Smooth muscle cell (in vitro differentiated cells): ENCODE results near the gene FAM53A. TPM values are rescaled to one million over a fixed set of nuclear protein-coding genes. Genes with fewer than 3 reads are reported as not detected.
"Not testable (repeated sequence)": the region's sequence is repeated elsewhere in the genome, so short reads cannot be mapped to it uniquely, and the experiment has no call there.

Source experiments
- DNase-seq: peaks from one replicate; lab custom pipeline; 2025; ENCODE audit not compliant: unreplicated experiment; lab: John Stamatoyannopoulos, UW
- H2AFZ ChIP-seq: fragments of 200-600 bp; sonication (generic); 2 replicates; pipeline ENCODE4 v1.6.0; 2016; ENCODE audit warnings: antibody characterized with exemption, low read depth, mild to moderate bottlenecking
- H3F3A ChIP-seq: fragments of 200-600 bp; sonication (generic); 2 replicates; pipeline ENCODE4 v1.6.0; 2017; ENCODE audit warnings: antibody characterized with exemption, low read depth
- H3K27ac ChIP-seq: fragments of 200-600 bp; sonication (generic); 2 replicates; pipeline ENCODE4 v1.5.1; 2016; ENCODE audit warnings: low read depth, mild to moderate bottlenecking
- H3K27me3 ChIP-seq: fragments of 200-600 bp; sonication (generic); 2 replicates; pipeline ENCODE4 v1.6.1; 2016; ENCODE audit warnings: low read depth, mild to moderate bottlenecking
- H3K36me3 ChIP-seq: fragments of 200-600 bp; sonication (generic); 2 replicates; pipeline ENCODE4 v1.5.1; 2016; ENCODE audit warnings: low read depth
- H3K4me1 ChIP-seq: fragments of 200-600 bp; sonication (generic); 2 replicates; pipeline ENCODE4 v1.5.1; 2016; ENCODE audit warnings: low read depth
- H3K4me2 ChIP-seq: fragments of 200-600 bp; sonication (generic); 2 replicates; pipeline ENCODE4 v1.6.0; 2016; ENCODE audit warnings: mild to moderate bottlenecking
- H3K4me3 ChIP-seq: fragments of 200-600 bp; sonication (generic); 2 replicates; pipeline ENCODE4 v1.5.1; 2016; ENCODE audit warnings: mild to moderate bottlenecking
- H3K79me2 ChIP-seq: fragments of 200-600 bp; sonication (generic); 2 replicates; pipeline ENCODE4 v1.6.0; 2016; ENCODE audit warnings: low read depth, mild to moderate bottlenecking
- H3K9ac ChIP-seq: fragments of 200-600 bp; sonication (generic); 2 replicates; pipeline ENCODE4 v1.6.0; 2016; ENCODE audit warnings: low read depth
- H3K9me3 ChIP-seq: fragments of 200-600 bp; sonication (generic); replicated peaks from 2 replicates; pipeline ENCODE4 v1.5.1; 2016; ENCODE audit warnings: low read depth
- H4K20me1 ChIP-seq: fragments of 200-600 bp; sonication (generic); 2 replicates; pipeline ENCODE4 v1.6.0; 2016; ENCODE audit warnings: low read depth
- CTCF ChIP-seq: fragments of 200-600 bp; sonication (generic); IDR thresholded peaks from 2 replicates; pipeline ENCODE4 v1.5.1; 2017; ENCODE audit warnings: borderline replicate concordance, mild to moderate bottlenecking, antibody characterized with exemption; ENCODE audit not compliant: insufficient read depth, poor library complexity, severe bottlenecking
- WGBS: methylation state at CpG from one replicate; pipeline ENCODE4 v1.1.7; 2016; ENCODE audit warnings: low lambda C conversion rate; 5-methylcytosine and 5-hydroxymethylcytosine counted together
- polyA plus RNA-seq: library from polyadenylated mRNA; unstranded; fragments of >200 nt; fragmentation: Nextera tagmentation; extraction: Ambion mirVana; gene quantifications from 2 replicates; pipeline ENCODE4 v1.2.1, GENCODE V29; 2016
- total RNA-seq: library from RNA; depleted of rRNA; stranded (reverse); fragments of >200 nt; gene quantifications from 2 replicates; pipeline ENCODE4 v1.2.3, GENCODE V29; 2014

The FAM53A gene
- total and polyA plus RNA-seq, 2 experiments from 2014 or later: 0.70 TPM; not detected in 1

- H3K4me3 ChIP-seq: no peak overlapping the region
- no peak for TF ChIP-seq CTCF
- no peak overlapping the region for H3K4me2 ChIP-seq
- WGBS: 89% methylated on average over 17 of the region's 19 CpGs
- H3K36me3 ChIP-seq: no peaks in the 10 kb centered on the region
- H3F3A ChIP-seq: no peaks in the 10 kb centered on the region
- H3K4me1 ChIP-seq: no peaks in the 10 kb centered on the region
- no peaks in the 10 kb centered on the region for H3K27me3 ChIP-seq
- no peaks in the 10 kb centered on the region for H3K9me3 ChIP-seq
- H3K79me2 ChIP-seq: no peaks in the 10 kb centered on the region
- no peaks in the 10 kb centered on the region for H4K20me1 ChIP-seq
- H3K9ac ChIP-seq: no peak overlapping the region
- DNase-seq: no peak
- H2AFZ ChIP-seq: no peak overlapping the region
- H3K27ac ChIP-seq: no peak overlapping the region
Observed at GRCh38 chr4:1675136-1675801, 8.8 kb downstream of the FAM53A start.

GRCh38 chr4:1674682-1675081 lies 9.4 kb downstream of the FAM53A start:
- Histone ChIP-seq H3K27ac (no peak overlapping the region), H3K36me3 (no peaks in the 10 kb centered on the region), H3K4me1 (no peaks in the 10 kb centered on the region), H4K20me1 (no peaks in the 10 kb centered on the region), H3K9me3 (no peaks in the 10 kb centered on the region), H3K27me3 (no peaks in the 10 kb centered on the region), H3K4me3 (no peak overlapping the region), H3K9ac (no peak overlapping the region), H3K4me2 (no peak overlapping the region), H3F3A (no peaks in the 10 kb centered on the region), H3K79me2 (no peaks in the 10 kb centered on the region), H2AFZ (no peak overlapping the region)
- 73% methylated on average over 9 of the region's 9 CpGs for WGBS
- TF ChIP-seq CTCF: no peak
- DNase-seq: no peak

- Histone ChIP-seq H4K20me1 (no peaks in the 10 kb centered on the region), H2AFZ (no peak overlapping the region), H3K27me3 (no peaks in the 10 kb centered on the region), H3K27ac (no peak overlapping the region), H3K36me3 (no peaks in the 10 kb centered on the region), H3F3A (no peaks in the 10 kb centered on the region), H3K9me3 (no peaks in the 10 kb centered on the region), H3K4me3 (no peak overlapping the region), H3K4me2 (no peak overlapping the region), H3K4me1 (no peaks in the 10 kb centered on the region), H3K79me2 (no peaks in the 10 kb centered on the region), H3K9ac (no peak overlapping the region)
- no peak for DNase-seq
- WGBS: 93% methylated on average over 20 of the region's 20 CpGs
- TF ChIP-seq CTCF: no peak
Observed at GRCh38 chr4:1673671-1674070, 10.4 kb downstream of the FAM53A start.

- not testable (repeated sequence) for H3K36me3 ChIP-seq, H2AFZ ChIP-seq, DNase-seq, H4K20me1 ChIP-seq, H3K27me3 ChIP-seq, H3K79me2 ChIP-seq, H3K4me2 ChIP-seq, H3K4me1 ChIP-seq, H3F3A ChIP-seq, H3K27ac ChIP-seq, H3K4me3 ChIP-seq, H3K9me3 ChIP-seq, H3K9ac ChIP-seq
- 93% methylated on average over 20 of the region's 20 CpGs for WGBS
Observed at GRCh38 chr4:1671011-1671410, 13.1 kb downstream of the FAM53A start.
